Sciatic nerve (tissue), 2 donors: ENCODE measurements around the gene WDR36. TPM values are rescaled to one million over a fixed set of nuclear protein-coding genes. Genes with fewer than 3 reads are reported as not detected.
"Not testable (repeated sequence)": the region's sequence is repeated elsewhere in the genome, so short reads cannot be mapped to it uniquely, and the experiment has no call there.

Experiments
- ATAC-seq: fragments of 200-7000 bp; cut with Tn5 transposase; one replicate; pipeline ENCODE4 v1.9.1; 2020; ENCODE audit warnings: mild to moderate bottlenecking, moderate library complexity
- DNase-seq: peaks from one replicate; pipeline ENCODE4 v3.0.0-alpha.2; 2020; ENCODE audit warnings: low spot score
- intact Hi-C: fragments of 100-400 bp; cut with DNase I; formaldehyde crosslinking; loops from one replicate; pipeline ENCODE4 v1.14.2; 2022
- total RNA-seq: library from RNA; stranded (reverse); fragmentation: NEBNext Ultra II Directional; extraction: Animal tissue kit (Norgen Biotek cat#: 25700); gene quantifications from one replicate; pipeline ENCODE4 v1.2.1, GENCODE V29; 2021
- donor health status: DM: no; HTN: no; CAD: no.
- donor health status: DM: no; HTN: no; CAD: no.

WDR36 gene
- total RNA-seq, 1 donor from 2014 or later, result 29.4 TPM

DNA sequence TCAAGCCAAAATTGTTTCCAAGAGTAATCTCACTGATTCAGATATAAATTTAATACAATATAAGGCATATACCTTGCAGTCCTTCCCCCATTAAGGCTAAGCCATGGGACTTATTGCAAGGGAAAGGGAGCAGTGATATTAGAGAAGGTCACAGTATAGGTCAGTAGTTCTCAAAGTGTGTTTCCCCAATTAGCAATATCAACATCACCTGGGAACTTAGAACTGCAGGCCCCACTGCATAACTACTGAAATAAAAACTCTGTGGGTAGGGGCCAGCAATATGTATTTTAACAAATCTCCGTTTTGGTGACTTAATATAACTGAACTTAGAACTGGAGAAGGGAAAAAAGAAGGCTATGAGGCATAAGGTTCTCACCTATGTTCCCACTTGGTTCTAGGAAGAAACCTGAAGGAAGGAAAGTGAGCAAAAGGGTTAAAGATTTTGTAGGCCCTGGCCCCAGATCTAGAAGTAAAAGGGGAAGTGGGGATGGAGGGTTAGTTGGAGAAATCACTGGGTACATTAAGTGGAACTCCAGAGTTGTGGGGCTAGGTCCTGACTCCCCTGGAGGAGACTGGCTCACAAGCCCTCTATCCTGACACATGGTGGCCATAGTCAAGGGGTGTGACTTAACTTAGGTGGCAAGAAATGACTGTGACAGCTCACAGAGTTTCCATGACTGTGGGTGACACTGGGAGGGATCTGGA lies 40.7 kb downstream of the WDR36 start:
- DNase-seq (no peak), ATAC-seq (no peak)
- intact Hi-C loops, result no loop called here

DNA sequence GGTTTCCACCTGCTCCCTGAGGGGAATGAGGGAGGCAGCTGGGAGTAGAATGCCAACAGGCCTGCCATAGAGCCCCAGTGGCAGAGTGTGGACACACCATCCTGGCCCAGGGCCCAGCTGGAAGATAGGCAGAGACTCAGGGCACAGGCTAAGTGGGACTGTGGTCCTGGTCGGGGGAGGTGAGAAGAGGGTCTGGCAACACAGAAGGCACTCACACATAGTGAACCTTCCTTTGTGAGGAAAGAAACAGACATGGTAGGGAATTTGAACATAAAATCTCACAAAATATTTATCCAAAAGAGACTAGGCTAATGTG lies 41.2 kb downstream of the WDR36 start:
- DNase-seq (no peak), ATAC-seq (no peak)
- intact Hi-C loops, result no loop called here

GRCh38 chr5:111134087-111134486 lies 41.9 kb downstream of the WDR36 start:
- peak; percentile 67 for ATAC-seq

DNA sequence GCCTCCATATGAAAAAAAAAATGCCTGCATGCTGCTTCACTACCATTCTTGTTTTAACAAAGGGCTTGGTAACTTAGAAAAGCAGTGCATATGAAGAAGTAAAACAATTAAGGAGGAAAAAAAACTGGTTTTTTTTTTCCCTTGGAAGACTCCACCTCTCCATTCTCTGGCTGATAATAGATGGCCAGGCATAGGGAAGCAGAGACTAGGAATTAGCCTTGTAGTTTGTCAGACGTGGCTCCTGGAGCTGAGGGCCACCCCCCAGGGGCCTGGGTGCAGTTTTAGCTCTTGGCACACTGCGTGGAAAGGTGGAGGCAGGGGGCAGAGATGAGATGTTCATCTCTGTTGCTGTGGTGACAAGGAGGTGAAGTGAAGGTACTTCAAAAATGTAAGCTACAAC lies 42.7 kb downstream of the WDR36 start:
- intact Hi-C loops, result no loop called here
- DNase-seq, result no peak
- ATAC-seq, result no peak

More at GRCh38 chr5:111134087-111134486, 41.9 kb downstream of the WDR36 start:
- no peak for DNase-seq
- intact Hi-C loops, result no loop called here

- DNase-seq (no peak), ATAC-seq (no peak)
- intact Hi-C loops, result no loop called here
Measured at GRCh38 chr5:111135363-111135762, 43.2 kb downstream of the WDR36 start.

- ATAC-seq (no peak), DNase-seq (no peak)
- intact Hi-C loops, result no loop called here
Measured at GRCh38 chr5:111135946-111136345, 43.8 kb downstream of the WDR36 start.

DNA sequence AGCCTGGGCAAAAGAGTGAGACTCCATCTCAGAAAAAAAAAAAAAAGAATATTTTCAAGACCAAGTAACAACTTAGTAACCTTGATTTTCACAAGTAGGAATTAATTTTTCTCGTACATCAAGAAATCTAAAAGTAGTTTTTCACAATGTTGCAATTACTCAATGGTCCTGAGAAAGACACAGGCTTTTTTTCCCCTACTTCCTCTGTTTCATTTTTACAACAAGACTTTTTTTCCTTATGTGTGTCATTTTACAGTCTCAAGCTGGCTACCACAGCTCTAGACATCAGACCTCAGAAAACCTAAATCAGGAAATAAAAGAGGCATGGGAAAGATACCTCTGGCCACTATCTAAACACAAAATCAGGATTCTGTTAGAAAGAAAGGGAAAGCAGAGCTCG lies 45.9 kb downstream of the WDR36 start:
- no peak for ATAC-seq
- intact Hi-C loops, result no loop called here
- DNase-seq, result no peak

GRCh38 chr5:111141471-111141870 lies 49.3 kb downstream of the WDR36 start:
- DNase-seq, ATAC-seq, intact Hi-C loops: not testable (repeated sequence)

DNA sequence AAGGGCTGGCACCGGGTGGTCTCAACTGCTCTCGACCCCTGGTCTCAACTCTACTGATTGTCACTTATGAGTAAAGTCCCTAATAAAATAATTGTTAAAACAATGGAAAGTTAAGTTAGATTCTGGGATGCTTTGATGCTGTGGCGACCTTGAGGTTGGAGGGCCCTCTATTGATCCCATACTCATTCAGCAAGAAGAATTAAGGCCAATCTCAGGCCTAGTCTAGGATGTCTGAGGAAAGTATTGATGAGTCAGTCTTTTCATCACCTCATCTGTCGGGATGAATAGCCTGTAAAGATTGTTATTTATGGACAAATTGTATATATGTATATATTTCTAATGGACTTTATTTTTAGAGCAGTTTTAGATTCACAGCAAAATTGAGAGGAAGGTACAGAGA lies 50.8 kb downstream of the WDR36 start:
- ATAC-seq, result peak; percentile 44
- no peak for DNase-seq
- intact Hi-C loops, result no loop called here

- peak; percentile 98 for ATAC-seq
- intact Hi-C loops, result no loop called here
- peak; percentile 84 for DNase-seq
Measured at GRCh38 chr5:111143910-111144309, 51.8 kb downstream of the WDR36 start.

GRCh38 chr5:111144352-111144930 lies 52.3 kb downstream of the WDR36 start:
- DNase-seq (no peak), ATAC-seq (no peak)
- intact Hi-C loops, result no loop called here

- no peak for ATAC-seq
- no peak for DNase-seq
- intact Hi-C loops, result no loop called here
Measured at GRCh38 chr5:111146053-111146452, 53.9 kb downstream of the WDR36 start.

DNA sequence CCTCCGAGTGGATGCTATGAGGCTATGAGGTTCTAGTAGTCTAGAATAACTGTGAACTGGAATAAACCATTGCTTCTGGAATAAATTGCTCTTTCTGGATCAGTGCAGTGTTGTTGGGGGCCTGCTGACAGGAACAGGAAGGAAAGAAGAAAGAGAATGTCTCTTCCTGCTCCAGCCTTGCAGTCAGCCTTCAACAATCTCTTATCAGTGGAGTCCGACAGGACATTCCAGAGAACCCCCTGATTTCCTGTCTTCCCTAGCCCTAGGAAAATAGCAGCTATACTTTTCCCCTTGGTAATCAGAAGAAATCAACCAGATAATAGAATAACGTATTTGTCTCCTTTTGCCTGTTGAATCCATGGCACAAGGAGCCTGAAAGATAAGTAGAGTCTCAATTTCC lies 55.4 kb downstream of the WDR36 start:
- intact Hi-C loops, result no loop called here
- ATAC-seq (no peak), DNase-seq (no peak)

- intact Hi-C loops, result no loop called here
- no peak for DNase-seq
- no peak for ATAC-seq
Measured at GRCh38 chr5:111151998-111152397, 59.9 kb downstream of the WDR36 start.

GRCh38 chr5:111153483-111153882 lies 61.3 kb downstream of the WDR36 start:
- intact Hi-C loops, result no loop called here
- no peak for ATAC-seq
- no peak for DNase-seq

GRCh38 chr5:111153945-111154344 lies 61.8 kb downstream of the WDR36 start:
- intact Hi-C loops, result no loop called here
- ATAC-seq, result no peak
- DNase-seq, result no peak

GRCh38 chr5:111158105-111158744 lies 66.1 kb downstream of the WDR36 start:
- intact Hi-C loops, result no loop called here
- peak; percentile 85 for DNase-seq
- peak; percentile 83 for ATAC-seq

DNA sequence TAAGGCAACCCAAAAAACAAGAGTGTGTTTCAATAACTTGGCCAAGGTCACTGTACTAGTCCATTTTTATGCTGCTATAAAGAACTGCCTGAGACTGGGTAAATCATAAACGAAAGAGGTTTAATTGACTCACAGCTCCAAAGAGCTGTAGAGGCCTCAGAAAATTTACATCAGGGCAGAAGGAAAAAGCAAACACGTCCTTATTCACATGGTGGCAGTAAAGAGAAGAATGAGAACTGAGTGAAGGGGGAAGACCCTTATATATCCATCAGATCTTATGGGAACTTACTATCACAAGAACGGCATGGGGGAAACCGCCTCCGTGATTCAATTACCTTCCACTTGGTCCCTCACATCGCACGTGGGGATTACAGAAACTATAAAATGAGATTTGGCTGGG lies 67.7 kb downstream of the WDR36 start:
- DNase-seq (no peak), ATAC-seq (no peak)
- intact Hi-C loops, result no loop called here

- ATAC-seq (no peak), DNase-seq (no peak)
- intact Hi-C loops, result no loop called here
Measured at GRCh38 chr5:111163000-111163399, 70.9 kb downstream of the WDR36 start.

GRCh38 chr5:111165058-111165457 lies 72.9 kb downstream of the WDR36 start:
- intact Hi-C loops, result no loop called here
- DNase-seq (no peak), ATAC-seq (no peak)

- ATAC-seq, result no peak
- intact Hi-C loops, result no loop called here
- DNase-seq, result no peak
Measured at GRCh38 chr5:111167551-111167950, 75.4 kb downstream of the WDR36 start.
